Fibroblast of villous mesenchyme (primary cell): ENCODE measurements around the gene NAA60. TPM values are rescaled to one million over a fixed set of nuclear protein-coding genes. Genes with fewer than 3 reads are reported as not detected.

Experiments
- DNase-seq: peaks from one replicate; pipeline ENCODE4 v3.0.0-alpha.2; 2010; ENCODE audit warnings: low read depth
- H3K4me3 ChIP-seq: 2 replicates; pipeline ENCODE4 v1.5.1; 2011; ENCODE audit warnings: low read depth, mild to moderate bottlenecking, low read length
- total RNA-seq: library from RNA; depleted of rRNA; stranded (reverse); fragments of >200 nt; gene quantifications from 2 replicates; pipeline ENCODE4 v1.2.3, GENCODE V29; 2012
- TF ChIP-seq, protein P1 (sequence below): IDR thresholded peaks from 2 replicates; pipeline ENCODE4 v1.5.1; 2012; ENCODE audit warnings: low read depth, mild to moderate bottlenecking, low read length; ENCODE audit not compliant: insufficient read depth

NAA60 gene
- total RNA-seq, 1 donor, result 16.8 TPM

DNA sequence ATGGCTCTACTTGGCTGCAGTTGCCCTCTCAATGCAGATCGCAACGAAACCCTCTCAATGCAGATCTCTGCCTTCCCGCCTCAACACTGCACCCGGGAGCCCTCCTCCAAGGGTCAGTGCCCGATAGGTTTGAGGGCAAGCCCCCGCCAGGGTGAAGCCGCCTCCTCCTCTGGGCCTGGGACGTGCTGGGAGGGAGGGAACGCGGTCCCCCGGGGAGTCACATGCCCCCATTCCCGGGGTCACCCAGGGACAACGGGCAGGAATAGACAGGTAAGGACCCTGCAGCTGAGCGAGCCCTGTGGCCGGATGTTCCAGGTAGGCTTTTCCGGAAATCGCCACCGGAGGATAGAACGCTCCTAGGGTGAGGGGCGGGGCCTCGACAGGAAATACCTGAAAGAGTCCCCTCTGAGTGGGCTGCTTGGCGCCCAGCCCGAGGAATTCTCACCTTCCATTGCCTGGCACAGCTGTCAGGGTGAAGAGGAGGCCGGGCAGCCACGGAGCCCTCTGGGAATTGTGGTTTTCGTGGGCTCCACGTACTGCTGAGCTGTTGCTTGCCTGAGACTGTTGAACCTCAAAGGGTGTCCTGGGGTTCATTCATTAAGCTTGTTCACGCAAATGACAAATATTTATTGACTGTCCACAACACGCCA lies 29.6 kb upstream of the NAA60 start:
- TF ChIP-seq, protein P1, sequence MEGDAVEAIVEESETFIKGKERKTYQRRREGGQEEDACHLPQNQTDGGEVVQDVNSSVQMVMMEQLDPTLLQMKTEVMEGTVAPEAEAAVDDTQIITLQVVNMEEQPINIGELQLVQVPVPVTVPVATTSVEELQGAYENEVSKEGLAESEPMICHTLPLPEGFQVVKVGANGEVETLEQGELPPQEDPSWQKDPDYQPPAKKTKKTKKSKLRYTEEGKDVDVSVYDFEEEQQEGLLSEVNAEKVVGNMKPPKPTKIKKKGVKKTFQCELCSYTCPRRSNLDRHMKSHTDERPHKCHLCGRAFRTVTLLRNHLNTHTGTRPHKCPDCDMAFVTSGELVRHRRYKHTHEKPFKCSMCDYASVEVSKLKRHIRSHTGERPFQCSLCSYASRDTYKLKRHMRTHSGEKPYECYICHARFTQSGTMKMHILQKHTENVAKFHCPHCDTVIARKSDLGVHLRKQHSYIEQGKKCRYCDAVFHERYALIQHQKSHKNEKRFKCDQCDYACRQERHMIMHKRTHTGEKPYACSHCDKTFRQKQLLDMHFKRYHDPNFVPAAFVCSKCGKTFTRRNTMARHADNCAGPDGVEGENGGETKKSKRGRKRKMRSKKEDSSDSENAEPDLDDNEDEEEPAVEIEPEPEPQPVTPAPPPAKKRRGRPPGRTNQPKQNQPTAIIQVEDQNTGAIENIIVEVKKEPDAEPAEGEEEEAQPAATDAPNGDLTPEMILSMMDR, result no peak
- H3K4me3 ChIP-seq, result no peak overlapping the region
- DNase-seq, result no peak

DNA sequence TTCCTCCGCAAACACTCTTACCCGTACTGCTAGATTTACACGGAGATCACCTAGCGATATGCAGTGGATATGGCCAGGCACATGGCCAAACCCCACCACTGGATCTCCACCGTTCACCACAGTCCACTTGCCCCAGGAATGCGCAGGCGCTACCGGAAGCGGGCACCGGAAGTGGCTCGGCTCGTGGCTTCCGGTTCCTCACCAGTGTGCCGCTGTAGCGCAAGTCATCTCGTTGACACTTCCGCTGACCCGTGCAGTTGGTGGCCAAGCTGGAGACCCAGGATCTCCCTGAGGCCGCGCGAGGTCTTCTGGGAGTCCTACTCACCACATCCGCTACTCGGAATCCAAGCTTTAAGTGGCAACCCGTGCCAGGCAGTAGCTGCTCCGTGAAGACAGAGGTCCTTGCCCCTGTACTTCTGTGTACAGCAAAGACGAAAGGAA lies 11.7 kb upstream of the NAA60 start:
- peak; percentile 62 for DNase-seq
- TF ChIP-seq, protein P1, result no peak
- peak overlapping the region; percentile 53 for H3K4me3 ChIP-seq

- DNase-seq, result no peak
- TF ChIP-seq, protein P1, result no peak
- H3K4me3 ChIP-seq, result no peak overlapping the region
These were observed 9.1 kb upstream of the NAA60 start for GRCh38 chr16:3434373-3434772.

DNA sequence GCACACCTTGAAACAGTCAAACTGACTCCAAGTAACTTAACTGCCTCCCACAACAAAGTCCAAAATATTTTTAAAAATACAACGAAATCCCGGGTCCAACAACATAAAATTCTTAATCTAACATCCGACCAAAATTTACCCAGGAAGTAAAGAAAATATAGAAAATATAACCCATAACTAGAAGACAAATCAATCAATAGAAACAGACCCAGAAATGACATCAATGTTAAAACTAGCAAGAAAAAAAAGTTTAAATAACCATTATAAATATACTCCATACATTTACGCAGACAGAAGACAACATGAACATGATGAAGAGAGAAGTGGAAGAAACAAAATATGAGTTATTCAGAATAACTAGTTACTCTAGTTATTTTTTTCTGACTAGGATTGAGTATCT lies 3.8 kb upstream of the NAA60 start:
- TF ChIP-seq, protein P1, result no peak
- DNase-seq, result no peak
- H3K4me3 ChIP-seq, result no peak overlapping the region

DNA sequence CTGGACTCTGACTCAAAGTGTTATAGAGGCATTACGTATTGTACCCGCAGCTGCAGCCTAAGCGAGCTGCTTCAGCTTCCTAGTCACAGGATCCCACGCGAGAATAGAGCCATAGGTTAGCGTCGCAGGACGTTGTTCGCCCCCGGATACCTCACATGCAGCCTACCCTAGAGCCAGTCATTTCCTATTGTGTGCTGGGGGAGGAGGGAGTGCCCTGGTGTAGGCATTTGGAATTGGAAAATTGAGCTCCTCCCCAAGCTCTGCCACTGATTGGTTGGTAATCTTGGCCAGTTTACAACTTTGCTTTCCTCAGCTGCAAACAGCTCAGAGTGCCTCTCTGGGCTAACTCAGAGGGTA lies 530 bp downstream of the NAA60 start:
- DNase-seq, result peak; percentile 81
- TF ChIP-seq, protein P1, result peak; percentile 23
- peak overlapping the region; percentile 87 for H3K4me3 ChIP-seq

DNA sequence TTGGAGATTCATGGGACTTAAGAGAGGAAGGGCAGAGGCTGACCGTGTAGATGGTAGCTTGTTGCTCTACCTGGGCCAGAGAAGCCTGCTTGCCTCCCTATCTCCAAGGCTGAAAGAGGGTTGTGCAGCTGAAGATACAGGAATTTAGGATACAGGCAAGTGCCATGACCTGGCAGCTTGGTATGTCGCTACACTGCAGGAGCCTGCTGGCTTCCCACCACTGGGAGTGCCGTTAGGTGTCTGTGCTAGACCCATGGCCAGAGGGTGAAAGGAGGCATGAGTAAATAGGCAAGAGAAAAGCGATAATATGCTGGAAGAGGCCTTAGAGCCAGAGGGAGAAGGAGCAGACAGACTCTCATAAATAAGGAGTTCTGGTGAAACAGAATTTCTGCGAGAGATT lies 10.6 kb downstream of the NAA60 start:
- no peak for DNase-seq
- TF ChIP-seq, protein P1, result no peak

GRCh38 chr16:3454631-3455147 lies 11.2 kb downstream of the NAA60 start:
- no peak overlapping the region for H3K4me3 ChIP-seq
- DNase-seq, result no peak
- TF ChIP-seq, protein P1, result no peak

More for the DNA sequence above, 10.6 kb downstream of the NAA60 start:
- no peak overlapping the region for H3K4me3 ChIP-seq
